Measurements from ENCODE around the gene C11orf42.

GRCh38 chr11:6245536-6245935, 40.2 kb downstream of the C11orf42 start:
- TF ChIP-seq YY1 (IDR thresholded peaks at IDR 0.05; ENCODE audit: low read depth) (no peak), CEBPB (IDR thresholded peaks at IDR 0.05) (no peak), NFIC (IDR thresholded peaks at IDR 0.05) (no peak), MAX (IDR thresholded peaks at IDR 0.05) (no peak)
